Measurements from ENCODE around the gene PODNL1.

PODNL1 gene

DNA sequence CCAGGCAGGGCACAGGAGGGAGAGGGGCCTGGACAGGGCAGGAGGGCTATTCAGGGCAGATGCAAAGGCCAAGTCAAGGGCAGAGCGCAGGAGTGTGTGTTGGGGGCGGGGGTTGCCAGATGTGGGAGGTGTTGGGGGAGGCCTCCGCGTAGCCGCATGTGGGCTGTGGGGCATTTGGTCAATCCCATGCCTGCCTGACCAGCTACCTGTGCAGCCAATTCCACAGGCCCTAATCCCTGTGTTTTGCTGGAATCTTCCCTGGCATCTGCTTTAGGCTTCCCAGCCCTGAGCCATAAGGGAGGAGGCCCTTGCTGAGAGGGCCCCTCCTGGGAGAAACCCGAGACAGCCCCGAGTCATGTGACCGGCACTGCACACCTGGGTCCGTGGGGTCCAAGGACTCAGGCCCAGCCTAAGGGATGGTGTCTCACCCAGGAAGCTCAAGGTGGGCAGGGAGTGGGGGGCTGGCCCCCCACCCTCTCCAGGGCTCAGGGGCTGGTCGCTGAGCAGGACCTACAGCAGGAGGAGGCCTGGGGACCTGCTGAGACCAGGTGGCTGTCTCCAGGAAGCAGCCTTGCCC lies 47.6 kb upstream of the PODNL1 start:
- TF ChIP-seq, protein P1, sequence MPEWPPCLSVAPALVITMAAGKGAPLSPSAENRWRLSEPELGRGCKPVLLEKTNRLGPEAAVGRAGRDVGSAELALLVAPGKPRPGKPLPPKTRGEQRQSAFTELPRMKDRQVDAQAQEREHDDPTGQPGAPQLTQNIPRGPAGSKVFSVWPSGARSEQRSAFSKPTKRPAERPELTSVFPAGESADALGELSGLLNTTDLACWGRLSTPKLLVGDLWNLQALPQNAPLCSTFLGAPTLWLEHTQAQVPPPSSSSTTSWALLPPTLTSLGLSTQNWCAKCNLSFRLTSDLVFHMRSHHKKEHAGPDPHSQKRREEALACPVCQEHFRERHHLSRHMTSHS (tag by site-specific recombination; IDR thresholded peaks at IDR 0.05) = no peak
- TF ChIP-seq, protein P2, sequence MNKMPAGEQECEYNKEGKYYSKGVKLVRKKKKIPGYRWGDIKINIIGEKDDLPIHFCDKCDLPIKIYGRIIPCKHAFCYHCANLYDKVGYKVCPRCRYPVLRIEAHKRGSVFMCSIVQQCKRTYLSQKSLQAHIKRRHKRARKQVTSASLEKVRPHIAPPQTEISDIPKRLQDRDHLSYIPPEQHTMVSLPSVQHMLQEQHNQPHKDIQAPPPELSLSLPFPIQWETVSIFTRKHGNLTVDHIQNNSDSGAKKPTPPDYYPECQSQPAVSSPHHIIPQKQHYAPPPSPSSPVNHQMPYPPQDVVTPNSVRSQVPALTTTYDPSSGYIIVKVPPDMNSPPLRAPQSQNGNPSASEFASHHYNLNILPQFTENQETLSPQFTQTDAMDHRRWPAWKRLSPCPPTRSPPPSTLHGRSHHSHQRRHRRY (tag by site-specific recombination; IDR thresholded peaks at IDR 0.05) = no peak
- TF ChIP-seq ZBTB21 (tag by site-specific recombination; IDR thresholded peaks at IDR 0.05) (no peak), TCF7L2 (IDR thresholded peaks at IDR 0.05; ENCODE audit: borderline replicate concordance, low read depth, low read length) (no peak), GLIS1 (tag by site-specific recombination; IDR thresholded peaks at IDR 0.05) (peak; percentile 81), ZNF174 (tag by site-specific recombination; IDR thresholded peaks at IDR 0.05) (no peak), WT1 (tag by site-specific recombination; IDR thresholded peaks at IDR 0.05) (peak; percentile 47; the same call in 1 of the 2 replicates), ZFHX2 (tag by site-specific recombination; conservative IDR thresholded peaks at IDR 0.05) (peak; percentile 44), ZIC2 (tag by site-specific recombination; IDR thresholded peaks at IDR 0.05) (peak; percentile 66), EGR2 (tag by site-specific recombination; IDR thresholded peaks at IDR 0.05; ENCODE audit: low read depth) (peak; percentile 63; the same call in 1 of the 2 replicates), ZNF335 (tag by site-specific recombination; conservative IDR thresholded peaks at IDR 0.05) (peak; percentile 70)
- TF ChIP-seq, protein P3, sequence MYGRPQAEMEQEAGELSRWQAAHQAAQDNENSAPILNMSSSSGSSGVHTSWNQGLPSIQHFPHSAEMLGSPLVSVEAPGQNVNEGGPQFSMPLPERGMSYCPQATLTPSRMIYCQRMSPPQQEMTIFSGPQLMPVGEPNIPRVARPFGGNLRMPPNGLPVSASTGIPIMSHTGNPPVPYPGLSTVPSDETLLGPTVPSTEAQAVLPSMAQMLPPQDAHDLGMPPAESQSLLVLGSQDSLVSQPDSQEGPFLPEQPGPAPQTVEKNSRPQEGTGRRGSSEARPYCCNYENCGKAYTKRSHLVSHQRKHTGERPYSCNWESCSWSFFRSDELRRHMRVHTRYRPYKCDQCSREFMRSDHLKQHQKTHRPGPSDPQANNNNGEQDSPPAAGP (tag by site-specific recombination; IDR thresholded peaks at IDR 0.05) = peak; percentile 54; the same call in 1 of the 2 replicates
- TF ChIP-seq, protein P4, sequence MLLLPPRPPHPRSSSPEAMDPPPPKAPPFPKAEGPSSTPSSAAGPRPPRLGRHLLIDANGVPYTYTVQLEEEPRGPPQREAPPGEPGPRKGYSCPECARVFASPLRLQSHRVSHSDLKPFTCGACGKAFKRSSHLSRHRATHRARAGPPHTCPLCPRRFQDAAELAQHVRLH (tag by site-specific recombination; IDR thresholded peaks at IDR 0.05) = no peak
- TF ChIP-seq, protein P5, sequence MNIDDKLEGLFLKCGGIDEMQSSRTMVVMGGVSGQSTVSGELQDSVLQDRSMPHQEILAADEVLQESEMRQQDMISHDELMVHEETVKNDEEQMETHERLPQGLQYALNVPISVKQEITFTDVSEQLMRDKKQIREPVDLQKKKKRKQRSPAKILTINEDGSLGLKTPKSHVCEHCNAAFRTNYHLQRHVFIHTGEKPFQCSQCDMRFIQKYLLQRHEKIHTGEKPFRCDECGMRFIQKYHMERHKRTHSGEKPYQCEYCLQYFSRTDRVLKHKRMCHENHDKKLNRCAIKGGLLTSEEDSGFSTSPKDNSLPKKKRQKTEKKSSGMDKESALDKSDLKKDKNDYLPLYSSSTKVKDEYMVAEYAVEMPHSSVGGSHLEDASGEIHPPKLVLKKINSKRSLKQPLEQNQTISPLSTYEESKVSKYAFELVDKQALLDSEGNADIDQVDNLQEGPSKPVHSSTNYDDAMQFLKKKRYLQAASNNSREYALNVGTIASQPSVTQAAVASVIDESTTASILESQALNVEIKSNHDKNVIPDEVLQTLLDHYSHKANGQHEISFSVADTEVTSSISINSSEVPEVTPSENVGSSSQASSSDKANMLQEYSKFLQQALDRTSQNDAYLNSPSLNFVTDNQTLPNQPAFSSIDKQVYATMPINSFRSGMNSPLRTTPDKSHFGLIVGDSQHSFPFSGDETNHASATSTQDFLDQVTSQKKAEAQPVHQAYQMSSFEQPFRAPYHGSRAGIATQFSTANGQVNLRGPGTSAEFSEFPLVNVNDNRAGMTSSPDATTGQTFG (tag by site-specific recombination; IDR thresholded peaks at IDR 0.05; ENCODE audit: borderline replicate concordance) = no peak
- TF ChIP-seq, protein P6, sequence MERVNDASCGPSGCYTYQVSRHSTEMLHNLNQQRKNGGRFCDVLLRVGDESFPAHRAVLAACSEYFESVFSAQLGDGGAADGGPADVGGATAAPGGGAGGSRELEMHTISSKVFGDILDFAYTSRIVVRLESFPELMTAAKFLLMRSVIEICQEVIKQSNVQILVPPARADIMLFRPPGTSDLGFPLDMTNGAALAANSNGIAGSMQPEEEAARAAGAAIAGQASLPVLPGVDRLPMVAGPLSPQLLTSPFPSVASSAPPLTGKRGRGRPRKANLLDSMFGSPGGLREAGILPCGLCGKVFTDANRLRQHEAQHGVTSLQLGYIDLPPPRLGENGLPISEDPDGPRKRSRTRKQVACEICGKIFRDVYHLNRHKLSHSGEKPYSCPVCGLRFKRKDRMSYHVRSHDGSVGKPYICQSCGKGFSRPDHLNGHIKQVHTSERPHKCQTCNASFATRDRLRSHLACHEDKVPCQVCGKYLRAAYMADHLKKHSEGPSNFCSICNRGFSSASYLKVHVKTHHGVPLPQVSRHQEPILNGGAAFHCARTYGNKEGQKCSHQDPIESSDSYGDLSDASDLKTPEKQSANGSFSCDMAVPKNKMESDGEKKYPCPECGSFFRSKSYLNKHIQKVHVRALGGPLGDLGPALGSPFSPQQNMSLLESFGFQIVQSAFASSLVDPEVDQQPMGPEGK (tag by site-specific recombination; IDR thresholded peaks at IDR 0.05) = peak; percentile 55
- Histone ChIP-seq H3K9me3 (ENCODE audit: control insufficient read depth, insufficient read depth, low read depth, low read length) (no peaks in the 10 kb centered on the region), H3K27ac (ENCODE audit: extremely low read depth, low read depth, low read length) (peak overlapping the region; percentile 52; the same call in 1 of the 2 replicates), H3K4me1 (ENCODE audit: control insufficient read depth, insufficient read depth, low read length) (peaks cover 8% of the 10 kb centered on the region), H3K4me3 (ENCODE audit: low read depth, low read length) (no peak overlapping the region), H3K36me3 (ENCODE audit: control insufficient read depth in 2 of 2, insufficient read depth in 1 of 2, low read length in 2 of 2) (peaks cover 3 to 26% of the 10 kb centered on the region in 2 experiments; a peak in 2 of 3 replicates)
- POLR2A ChIA-PET = interaction anchor here (0.6 to 1.5 kb wide), 3 partner anchors 15 to 86 kb away, joined by 3 to 4 read pairs (median 3); no protein-coding TSS in a partner anchor
- CTCF ChIA-PET = interaction anchor here (0.8 to 1.2 kb wide), 2 partner anchors 46 to 84 kb away, joined by 3 to 7 read pairs; partner anchors contain the start of gene IL27RA

Measured in HEK293 (cell line).